Astrocyte of the spinal cord (primary cell): ENCODE measurements around the gene BEND7.

ENCODE experiments used
- DNase-seq: peaks from one replicate; pipeline ENCODE4 v3.0.0; 2011; ENCODE audit warnings: low read depth, low spot score
- H3K4me3 ChIP-seq: 2 replicates; pipeline ENCODE4 v1.5.1; 2011; ENCODE audit warnings: low read depth, mild to moderate bottlenecking, low read length, moderate library complexity
- in situ Hi-C: cut with HindIII; loops from 2 replicates; pipeline ENCODE4 v1.10.0; 2017; ENCODE audit warnings: low sequenced_read_pairs
- TF ChIP-seq, protein P1 (sequence below): IDR thresholded peaks from 2 replicates; pipeline ENCODE4 v1.5.1; 2012; ENCODE audit warnings: low read depth, mild to moderate bottlenecking, low read length, inconsistent platforms

BEND7 gene

GRCh38 chr10:13472359-13472758, 56.5 kb downstream of the BEND7 start:
- no peak overlapping the region for H3K4me3 ChIP-seq
- no peak for DNase-seq
- in situ Hi-C loops: no loop called here
- TF ChIP-seq, protein P1, sequence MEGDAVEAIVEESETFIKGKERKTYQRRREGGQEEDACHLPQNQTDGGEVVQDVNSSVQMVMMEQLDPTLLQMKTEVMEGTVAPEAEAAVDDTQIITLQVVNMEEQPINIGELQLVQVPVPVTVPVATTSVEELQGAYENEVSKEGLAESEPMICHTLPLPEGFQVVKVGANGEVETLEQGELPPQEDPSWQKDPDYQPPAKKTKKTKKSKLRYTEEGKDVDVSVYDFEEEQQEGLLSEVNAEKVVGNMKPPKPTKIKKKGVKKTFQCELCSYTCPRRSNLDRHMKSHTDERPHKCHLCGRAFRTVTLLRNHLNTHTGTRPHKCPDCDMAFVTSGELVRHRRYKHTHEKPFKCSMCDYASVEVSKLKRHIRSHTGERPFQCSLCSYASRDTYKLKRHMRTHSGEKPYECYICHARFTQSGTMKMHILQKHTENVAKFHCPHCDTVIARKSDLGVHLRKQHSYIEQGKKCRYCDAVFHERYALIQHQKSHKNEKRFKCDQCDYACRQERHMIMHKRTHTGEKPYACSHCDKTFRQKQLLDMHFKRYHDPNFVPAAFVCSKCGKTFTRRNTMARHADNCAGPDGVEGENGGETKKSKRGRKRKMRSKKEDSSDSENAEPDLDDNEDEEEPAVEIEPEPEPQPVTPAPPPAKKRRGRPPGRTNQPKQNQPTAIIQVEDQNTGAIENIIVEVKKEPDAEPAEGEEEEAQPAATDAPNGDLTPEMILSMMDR: no peak

DNA sequence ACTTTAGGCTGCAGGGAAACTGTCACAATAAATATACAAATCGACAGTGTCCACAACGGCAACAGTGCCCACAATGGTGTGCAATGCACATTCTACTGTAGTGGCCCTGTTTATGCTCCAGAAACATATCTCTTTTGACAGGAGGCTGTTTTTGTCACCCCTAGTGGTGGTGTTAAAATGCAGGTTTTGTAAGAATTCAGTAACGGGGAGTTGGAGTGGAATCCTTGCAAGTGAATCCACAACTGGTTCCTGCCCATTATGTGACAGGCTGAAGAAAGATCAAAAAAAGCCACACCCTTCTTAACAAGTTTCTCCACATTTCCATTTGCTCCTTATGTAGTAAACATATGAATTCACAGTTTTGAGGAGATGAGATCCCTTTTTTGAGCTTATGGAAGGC, 58.5 kb downstream of the BEND7 start:
- in situ Hi-C loops: no loop called here
- no peak overlapping the region for H3K4me3 ChIP-seq
- DNase-seq: no peak
- TF ChIP-seq, protein P1: no peak

GRCh38 chr10:13462551-13462950, 66.3 kb downstream of the BEND7 start:
- TF ChIP-seq, protein P1: no peak
- in situ Hi-C loops: no loop called here
- H3K4me3 ChIP-seq: no peak overlapping the region
- DNase-seq: no peak

GRCh38 chr10:13458687-13459012, 70.2 kb downstream of the BEND7 start:
- H3K4me3 ChIP-seq: no peak overlapping the region
- DNase-seq: no peak
- TF ChIP-seq, protein P1: no peak
- in situ Hi-C loops: no loop called here

GRCh38 chr10:13457958-13458686, 70.7 kb downstream of the BEND7 start:
- in situ Hi-C loops: no loop called here
- no peak for DNase-seq

DNA sequence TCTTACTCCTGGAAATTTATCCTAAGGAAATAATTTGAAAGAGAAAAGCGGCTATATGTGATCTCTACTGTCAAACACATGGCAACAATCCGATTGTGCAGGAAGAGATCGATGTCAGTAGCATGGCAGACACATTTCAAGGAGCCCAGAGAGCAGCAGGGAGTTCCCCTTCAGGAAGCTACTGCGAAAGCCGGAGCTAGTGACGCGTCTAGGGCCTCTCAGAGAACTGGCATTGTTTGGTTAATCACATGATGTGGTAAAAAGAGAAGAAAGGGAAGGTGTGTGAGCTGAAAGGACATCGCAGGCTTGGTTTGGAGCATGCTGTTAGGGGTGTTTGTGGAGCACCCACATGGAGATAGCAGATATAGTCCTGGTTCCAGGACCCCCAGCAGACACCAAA, 74.9 kb downstream of the BEND7 start:
- in situ Hi-C loops: no loop called here

More at GRCh38 chr10:13457958-13458686, 70.7 kb downstream of the BEND7 start:
- TF ChIP-seq, protein P1: no peak
- H3K4me3 ChIP-seq: no peak overlapping the region

More for the DNA sequence above, 74.9 kb downstream of the BEND7 start:
- TF ChIP-seq, protein P1: no peak
- no peak overlapping the region for H3K4me3 ChIP-seq
- DNase-seq: no peak
